ENCODE measurements around the gene NPC1. TPM values are rescaled to one million over a fixed set of nuclear protein-coding genes. Genes with fewer than 3 reads are reported as not detected.
"Not testable (repeated sequence)": the region's sequence is repeated elsewhere in the genome, so short reads cannot be mapped to it uniquely, and the experiment has no call there.

The NPC1 gene
- total RNA-seq, 1 donor from 2014 or later: 13.3 TPM

DNA sequence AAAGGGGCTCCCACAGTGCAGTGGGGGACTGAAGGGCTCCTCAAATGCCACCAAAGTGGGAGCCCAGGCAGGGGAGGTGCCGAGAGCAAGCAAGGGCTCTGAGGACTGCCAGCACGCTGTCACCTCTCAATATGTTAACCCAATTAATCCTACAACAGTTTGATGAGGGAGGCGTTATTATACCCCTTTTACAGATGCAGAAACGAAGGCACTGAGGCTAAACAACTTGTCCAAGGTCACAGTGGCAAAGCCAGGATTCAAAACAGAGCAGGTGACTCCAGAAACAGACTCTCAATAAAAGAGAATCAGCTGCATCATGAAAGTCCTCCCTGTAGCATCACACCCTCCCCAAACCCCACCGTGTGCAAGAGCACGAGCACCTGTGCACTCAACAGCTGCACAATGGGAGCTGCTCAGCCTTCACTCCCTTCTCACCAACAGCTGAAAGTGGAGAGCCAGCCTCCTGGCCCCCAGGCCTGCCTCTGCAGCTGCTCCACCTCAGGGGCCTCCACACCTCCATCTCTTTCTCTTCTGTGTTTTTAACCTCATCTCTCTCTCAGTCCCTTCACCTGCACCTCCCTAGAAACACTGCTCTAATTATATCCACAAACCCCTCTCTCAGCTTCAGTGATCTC, 8.1 kb downstream of the NPC1 start:
- no peak for DNase-seq (ENCODE audit: low spot score)
- no peak for ATAC-seq

DNA sequence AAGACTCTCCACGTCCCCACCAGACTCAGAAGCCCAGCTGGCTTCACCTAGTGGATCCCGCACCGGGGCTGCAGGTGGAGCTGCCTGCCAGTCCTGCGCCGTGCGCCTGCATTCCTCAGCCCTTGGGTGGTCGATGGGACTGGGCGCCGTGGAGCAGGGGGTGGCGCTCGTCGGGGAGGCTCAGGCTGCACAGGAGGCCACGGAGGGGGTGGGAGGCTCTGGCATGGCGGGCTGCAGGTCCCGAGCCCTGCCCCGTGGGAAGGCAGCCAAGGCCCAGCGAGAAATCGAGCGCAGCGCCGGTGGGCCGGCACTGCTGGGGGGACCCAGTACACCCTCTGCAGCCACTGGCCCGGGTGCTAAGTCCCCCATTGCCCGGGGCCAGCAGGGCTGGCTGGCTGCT, 8.8 kb downstream of the NPC1 start:
- DNase-seq (ENCODE audit: low spot score); ATAC-seq: not testable (repeated sequence)

DNA sequence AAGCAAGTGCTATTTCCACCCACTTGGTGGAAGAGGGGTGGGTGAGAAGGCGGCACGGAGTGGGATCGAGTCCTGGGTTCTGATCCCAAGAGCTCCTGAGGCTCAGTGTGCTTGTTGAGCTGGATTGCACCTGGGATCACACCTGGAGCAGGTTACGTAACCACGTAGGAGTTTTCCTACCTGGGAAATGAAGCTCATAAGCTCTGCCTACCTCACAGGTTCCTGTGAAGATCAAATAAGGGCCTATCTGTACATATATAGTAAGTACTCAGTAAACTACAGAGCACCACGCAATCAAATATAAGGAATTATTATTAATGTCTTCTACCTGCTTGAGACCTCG, 11.0 kb downstream of the NPC1 start:
- DNase-seq (ENCODE audit: low spot score) (no peak), ATAC-seq (no peak)

DNA sequence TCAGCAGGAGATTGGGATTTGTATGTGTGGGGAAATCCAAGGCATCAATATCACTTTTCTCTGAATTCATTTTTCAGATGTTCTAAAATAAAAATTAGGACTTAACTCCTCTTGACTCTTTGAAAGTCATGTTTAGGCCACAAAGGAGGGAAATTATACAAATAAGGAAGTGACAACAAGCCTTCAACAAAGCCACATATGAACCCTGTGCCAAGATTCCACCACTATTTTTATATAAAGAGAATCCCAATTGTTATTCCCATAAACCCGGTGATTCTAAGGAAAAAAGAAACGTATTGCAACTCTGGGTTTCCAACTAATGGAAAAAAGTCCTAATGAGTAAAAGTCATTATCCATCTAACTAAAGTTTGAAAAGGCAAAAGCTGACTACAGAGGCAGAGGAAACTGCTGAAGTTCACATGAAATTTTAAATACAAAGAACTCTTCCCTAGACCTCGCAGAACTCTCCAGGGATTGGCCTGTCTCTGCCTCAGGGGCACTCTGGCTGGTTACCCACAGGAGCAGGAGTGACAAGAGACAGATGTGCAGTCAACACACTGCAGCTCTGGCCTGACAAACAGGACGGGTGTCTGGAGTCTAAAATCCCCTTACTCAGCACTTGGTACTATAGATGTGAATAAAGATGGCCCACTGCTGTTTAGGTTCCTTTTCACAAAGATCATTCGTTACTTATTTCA, 11.5 kb downstream of the NPC1 start:
- ATAC-seq (no peak), DNase-seq (ENCODE audit: low spot score) (no peak)

DNA sequence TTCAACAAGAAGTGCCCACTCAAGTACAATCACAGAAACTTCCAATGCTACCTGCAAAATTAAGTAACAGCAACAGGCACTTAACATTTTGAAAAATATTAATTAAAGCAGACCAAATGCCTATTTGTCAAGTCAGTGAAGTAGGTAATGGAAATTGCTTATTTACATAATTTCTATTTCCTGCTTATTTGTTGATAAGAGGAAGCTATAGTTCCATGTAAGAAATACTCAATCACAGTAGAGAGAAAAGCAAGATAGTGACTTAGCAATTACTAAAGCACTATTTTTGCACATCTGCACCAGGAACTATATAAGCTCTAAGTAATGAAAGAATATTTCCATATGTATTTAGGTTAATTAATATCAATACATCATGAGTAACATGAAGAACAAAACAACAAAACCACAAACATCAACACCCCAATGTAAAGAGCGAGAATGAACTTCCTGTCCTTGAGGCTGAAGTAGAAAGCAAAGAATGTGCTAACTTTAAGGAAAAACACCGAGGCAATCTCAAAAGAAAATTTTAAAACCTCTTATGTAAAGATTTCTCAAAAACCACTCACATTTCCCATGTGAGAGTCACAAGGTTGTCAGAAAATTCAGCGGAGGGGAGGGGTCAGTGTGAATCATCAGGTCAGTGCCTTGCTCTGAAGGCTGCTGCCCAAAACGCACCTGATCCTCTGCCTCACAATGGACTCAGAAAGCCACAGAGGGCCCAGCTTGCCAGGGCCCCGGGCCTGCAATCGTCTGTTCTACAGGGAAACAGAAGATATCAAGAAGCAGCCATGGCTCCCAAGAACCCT, 12.5 kb downstream of the NPC1 start:
- ATAC-seq (peak; percentile 32), DNase-seq (ENCODE audit: low spot score) (no peak)

DNA sequence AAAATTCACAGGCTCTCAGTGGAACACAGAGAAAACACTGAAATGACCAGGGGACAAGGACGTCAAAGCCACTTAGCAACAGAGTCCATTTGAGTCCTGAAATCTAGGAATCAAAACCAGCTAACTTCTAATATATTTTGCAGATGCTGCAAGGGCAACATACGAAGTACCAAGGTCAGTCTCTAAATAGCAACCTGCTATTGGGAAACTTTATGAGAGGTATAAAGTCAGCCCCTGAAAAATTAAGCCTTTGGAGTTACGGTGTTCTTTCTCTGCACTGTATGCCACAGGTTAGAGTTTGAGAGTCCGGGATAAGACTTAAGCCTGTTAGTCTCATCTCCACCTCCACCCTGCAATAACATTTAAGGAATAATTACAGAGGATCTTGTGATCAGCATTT, 13.3 kb downstream of the NPC1 start:
- ATAC-seq (peak; percentile 55), DNase-seq (ENCODE audit: low spot score) (no peak)

DNA sequence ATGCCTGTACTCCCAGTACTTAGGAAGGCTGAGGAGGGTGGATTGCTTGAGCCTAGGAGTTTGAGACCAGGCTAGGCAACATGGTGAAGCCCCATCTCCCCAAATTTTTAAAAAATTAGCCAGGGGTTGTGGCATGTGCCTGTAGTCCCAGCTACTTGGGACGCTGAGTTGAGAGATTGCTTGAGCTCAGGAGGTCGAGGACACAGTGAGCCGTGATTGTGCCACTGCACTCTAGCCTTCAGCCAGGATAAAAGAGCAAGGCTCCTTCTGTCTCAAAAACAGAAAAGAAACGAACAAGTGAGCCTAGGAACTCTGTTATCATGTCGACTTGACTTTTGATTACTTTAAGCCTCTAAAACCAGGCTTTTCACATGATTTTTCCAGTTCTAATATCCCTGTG, 13.7 kb downstream of the NPC1 start:
- ATAC-seq (peak; percentile 25), DNase-seq (ENCODE audit: low spot score) (no peak)

DNA sequence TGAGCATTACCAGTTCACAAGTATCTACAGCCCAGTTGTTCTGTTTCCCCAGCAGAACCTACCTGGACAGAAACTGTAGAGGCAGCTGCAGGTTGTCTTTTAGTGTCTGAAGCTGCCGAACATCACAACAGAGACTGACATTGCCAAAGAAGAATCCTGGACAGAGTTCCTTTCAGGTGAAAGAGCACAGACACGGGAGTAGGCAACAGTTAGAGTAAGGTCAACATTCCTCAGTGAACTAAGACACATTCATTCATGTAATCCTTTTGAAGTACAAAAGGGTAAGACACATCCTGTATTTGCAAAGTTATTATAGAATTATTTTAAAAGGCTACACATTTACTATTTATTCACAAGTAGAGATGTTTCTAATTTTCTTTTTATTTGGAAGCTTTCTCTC, 14.3 kb downstream of the NPC1 start:
- no peak for DNase-seq (ENCODE audit: low spot score)
- ATAC-seq: peak; percentile 70

DNA sequence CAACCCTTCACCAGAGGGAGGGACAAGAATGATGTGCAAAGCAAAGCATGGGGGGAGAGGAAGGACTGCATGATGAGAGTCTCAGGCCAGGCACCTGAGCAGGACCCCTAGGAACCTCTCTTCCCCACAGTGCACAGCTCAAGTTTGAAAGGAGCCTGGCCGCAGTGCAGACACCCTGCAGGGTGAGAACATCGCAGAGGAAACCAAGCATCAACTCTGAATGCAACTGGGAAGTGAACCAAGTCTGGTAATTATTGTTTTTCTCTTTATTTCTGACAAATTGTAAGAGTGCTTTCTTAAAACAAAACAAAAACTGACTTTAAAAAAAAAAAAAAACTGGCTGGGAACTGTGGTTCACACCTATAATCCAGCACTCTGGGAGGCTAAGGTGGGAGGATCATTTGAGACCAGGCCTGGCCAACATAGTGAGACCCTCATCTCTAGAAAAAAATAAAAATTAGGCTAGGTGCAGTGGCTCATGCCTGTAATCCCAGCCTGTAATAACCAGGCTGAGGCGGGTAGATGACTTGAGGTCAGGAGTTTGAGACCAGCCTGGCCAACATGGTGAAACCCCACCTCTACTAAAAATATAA, 15.3 kb downstream of the NPC1 start:
- ATAC-seq (no peak), DNase-seq (ENCODE audit: low spot score) (no peak)

DNA sequence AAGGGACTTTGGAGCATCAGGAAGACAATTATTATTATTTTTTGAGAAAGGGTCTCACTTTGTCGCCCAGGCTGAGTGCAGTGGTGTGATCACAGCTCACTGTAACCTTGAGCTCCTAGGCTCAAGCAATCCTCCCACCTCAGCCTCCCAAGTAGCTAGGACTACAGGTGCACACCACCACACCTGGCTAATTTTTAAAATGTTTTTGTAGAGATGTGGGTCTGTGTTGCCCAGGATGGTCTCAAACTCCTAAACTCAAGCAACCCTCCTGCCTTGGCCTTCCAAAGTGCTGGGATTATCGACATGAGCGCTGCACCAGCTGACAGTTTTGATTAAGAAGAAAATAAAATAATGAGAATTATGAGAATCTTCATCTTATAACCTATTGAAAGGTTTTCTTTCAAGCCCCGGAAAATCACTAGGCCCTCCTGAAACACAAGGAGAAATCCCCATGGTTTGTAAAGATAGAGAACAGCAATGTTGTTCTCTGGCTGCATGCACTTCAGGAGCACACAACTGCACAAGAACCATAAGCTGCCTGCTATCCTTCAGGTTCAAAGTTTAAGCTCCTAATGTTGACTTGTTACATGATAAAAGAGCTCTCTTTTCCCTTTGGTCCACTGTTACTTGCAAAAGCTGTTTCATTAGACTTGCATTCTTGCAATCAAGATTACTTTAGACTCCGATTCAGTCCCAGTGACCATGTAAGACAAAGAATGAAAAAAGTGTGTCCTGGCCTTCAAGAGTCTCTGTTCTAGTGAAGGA, 16.8 kb downstream of the NPC1 start:
- peak; percentile 79 for ATAC-seq
- DNase-seq (ENCODE audit: low spot score): no peak

DNA sequence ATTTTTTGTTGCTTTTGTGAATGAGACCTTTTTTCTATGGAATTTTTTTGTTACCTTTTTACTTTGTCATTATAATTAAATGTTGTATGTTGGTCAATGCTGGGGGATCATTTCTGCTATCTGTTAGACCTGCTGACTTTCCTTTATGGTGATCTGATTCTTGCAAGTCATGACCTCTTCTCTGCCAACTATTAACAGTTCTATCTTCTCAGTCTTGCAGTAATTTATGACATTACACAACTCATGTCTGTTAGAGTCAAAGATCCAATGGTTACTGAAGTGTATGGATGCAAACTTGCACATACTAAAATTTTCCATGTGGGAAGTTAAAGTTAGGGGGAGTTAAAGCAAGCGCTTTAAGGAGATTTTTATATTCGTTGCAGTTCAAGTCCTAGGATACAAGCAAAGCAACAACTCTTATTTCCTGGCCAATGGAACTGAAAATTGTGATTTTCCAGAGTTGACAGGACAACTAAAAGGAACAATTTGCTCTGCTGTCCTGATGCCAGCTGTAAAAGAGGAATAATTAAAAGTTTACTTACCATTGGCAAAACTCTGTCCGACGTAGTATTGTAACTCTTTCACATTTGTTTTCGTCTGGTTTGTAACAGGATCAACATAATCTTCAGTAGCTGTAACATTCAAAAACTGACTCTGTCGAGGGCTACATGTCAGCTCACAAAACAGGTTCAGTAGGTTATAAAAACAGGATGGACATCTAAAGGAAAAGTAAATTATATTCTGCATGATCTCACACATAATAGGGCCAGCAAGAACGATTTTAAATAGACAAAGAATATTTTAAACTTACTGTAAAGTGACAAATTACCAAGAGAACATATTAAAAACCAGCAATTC, 17.8 kb downstream of the NPC1 start:
- ATAC-seq (no peak), DNase-seq (ENCODE audit: low spot score) (no peak)

DNA sequence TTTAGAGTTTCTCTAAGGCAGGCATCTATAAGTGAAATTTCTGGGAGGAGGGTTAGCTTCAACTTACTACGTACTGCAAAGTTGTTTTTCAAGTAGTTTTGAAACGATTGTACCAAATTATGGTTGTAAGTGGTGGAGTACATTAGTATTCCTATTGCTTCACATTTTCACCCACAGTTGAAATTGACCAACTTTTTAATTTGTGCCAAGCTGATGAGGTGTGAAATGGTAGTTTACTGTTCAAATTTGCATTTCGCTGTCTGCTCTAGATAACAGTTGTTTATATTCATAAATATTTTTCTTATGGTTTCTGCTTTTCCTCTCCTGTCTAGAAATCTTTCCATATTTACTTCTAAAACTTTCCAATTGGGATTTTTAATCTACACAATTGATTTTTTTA, 18.6 kb downstream of the NPC1 start:
- ATAC-seq: no peak
- DNase-seq (ENCODE audit: low spot score): no peak

DNA sequence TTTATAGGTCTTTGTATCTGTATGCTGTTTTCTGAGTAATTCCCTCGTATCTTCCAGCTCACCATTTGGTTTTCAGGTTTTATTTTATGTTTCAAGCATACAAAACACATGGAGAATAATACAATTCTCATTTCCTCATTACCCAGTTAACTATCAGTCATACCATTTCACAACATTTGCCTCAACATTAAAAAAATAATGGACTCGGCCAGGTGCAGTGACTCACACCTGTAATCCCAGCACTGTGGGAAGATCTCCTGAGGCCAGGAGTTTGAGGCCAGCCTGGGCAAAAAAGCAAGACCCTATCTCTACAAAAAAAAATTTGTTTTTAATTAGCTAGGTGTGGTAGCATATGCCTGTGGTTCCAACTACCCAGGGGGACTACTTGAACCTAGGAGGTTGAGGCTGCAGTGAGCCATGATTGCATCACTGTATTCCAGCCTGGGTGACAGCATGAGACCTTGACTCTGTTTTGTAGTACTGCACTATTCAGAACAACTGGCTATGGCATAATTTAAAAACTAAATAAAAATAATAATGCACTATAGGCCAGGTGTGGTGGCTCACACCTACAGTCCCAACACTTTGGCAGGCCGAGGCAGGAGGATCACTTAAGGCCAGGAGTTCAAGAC, 20.3 kb downstream of the NPC1 start:
- ATAC-seq: no peak

DNA sequence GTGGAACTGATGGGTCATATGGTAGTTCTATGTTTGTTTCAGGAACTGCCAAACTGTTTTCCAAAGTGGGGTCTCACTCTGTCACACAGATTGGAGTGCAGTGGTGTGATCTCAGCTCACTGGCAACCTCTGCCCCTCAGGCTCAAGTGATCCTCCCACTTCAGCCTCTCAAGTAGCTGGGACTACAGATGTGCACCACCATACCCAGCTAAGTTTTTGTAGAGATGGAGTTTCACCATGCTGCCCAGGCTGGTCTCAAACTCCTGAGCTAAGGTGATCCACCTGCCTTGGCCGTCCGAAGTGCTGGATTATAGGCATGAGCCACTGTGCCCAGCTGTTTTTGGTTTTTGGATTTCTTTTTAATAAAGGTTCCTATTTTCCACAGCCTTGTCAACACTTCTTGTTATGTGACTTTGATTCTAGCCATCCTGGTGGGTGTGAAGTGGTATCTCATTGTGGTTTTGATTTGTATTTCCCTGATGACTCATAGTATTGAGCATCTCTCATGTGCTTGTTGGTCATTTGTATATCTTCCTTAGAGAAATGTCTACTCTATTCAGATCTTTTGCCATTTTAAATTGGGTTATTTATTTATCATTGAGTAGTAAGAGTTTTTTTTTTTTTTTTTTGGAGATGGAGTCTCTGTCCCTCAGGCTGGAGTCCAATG, 22.8 kb downstream of the NPC1 start:
- no peak for DNase-seq (ENCODE audit: low spot score)
- ATAC-seq: no peak

More for the DNA sequence above, 20.3 kb downstream of the NPC1 start:
- no peak for DNase-seq (ENCODE audit: low spot score)

DNA sequence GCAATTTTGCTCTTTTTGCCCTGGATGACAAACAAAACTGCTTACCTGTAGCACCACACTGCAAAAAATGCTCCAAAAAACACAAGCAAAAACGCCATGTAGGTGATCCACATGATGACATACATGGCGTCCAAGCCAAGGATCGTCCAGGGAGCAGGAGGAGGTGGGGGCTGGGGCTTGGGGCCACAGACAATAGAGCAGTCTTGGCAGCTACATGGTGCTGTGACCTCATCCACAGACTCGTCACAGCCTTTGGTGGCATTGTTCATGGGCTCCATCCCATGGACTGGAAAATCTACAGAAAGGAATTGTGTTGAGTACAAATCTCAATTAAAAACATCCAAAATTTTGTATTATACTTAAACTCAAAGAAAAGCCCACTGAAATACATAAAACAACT, 26.1 kb downstream of the NPC1 start:
- ATAC-seq: no peak
- no peak for DNase-seq (ENCODE audit: low spot score)

DNA sequence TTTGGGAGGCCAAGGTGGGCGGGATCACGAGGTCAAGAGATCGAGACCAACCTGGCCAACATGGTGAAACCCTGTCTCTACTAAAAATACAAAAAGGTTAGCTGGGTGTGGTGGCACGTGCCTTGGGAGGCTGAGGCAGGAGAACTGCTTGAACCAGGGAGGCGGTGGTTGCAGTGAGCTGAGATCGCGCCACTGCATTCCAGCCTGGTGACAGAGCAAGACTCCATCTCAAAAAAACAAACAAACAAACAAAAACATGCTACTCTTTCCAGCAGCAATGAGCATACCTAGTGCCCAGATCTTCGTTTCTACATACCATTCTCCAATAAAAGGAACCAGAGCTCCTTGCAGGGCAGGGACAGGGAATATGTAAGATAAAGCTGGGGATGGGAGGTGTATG, 28.8 kb downstream of the NPC1 start:
- not testable (repeated sequence) for ATAC-seq; DNase-seq (ENCODE audit: low spot score)

DNA sequence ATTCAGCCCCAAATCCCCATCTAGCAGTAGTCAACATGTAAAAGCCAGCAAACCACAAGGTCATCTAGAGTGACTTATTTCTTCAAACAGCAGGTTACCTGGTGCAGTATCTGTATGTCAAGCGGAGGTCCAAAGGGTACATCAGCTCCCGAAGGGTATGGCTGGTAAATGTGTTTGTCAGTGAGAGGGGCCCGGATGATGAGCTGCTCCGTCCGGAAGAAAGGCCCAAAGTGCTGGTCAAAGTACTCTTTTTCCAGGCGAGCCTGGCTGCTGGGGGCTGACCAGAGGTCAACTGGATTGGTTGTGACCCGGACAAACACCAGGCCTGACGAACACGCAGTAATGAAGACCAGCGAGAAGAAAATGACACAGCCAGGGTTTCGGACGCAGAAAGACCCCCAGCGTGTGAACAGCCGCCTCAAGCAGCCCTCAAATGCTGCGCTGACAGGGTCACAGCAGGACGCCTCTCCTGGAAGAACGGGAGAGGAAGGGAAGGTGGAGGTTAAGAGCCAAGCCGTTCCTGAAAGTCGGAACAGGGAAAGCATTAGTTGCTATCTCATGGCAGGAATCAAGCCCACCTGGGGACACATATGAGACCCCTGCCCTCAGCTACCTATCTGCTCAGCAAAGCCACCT, 30.0 kb downstream of the NPC1 start:
- DNase-seq (ENCODE audit: low spot score): no peak
- ATAC-seq: peak; percentile 75

DNA sequence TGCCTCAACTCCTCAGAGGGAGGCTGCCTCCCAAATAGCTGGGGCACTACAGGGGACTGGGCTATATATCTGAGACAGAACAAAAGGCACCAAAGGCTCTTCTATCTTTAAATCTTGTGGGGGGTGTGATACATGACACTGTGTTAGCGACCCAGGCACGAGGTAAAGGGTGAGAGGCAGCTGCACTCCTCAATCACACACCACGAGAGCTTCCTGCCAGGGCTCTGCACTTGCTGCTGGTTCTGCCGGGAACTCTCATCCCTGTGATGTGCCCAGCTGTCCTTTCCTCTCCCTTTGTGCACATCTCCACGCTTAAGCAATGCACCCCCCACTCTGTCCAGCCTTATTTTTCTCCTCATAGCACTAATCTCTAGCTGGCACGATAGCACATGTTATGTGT, 32.4 kb downstream of the NPC1 start:
- no peak for ATAC-seq
- no peak for DNase-seq (ENCODE audit: low spot score)

DNA sequence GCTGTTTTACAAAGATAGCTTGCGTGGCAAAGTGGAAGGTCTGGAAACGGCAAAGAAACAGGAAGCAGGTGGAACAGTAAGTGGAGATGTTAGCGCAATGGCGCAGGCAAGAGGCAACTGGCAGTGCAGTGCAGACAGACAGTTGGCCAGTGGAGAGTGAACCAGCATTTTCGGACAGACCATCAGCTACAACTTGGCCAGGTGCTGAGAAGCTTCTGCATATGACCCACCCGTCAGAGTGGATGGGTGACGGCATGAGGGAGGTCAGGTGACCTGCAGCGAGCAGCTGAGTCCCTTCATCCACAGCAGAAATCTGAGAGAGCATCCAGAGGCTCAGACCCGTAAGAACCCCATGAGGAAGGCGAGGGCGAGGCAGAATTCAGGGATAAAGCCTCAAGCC, 33.8 kb downstream of the NPC1 start:
- DNase-seq (ENCODE audit: low spot score) (no peak), ATAC-seq (no peak)
